H1 (cell line): ENCODE data around the gene PPP1R9A. TPM values are rescaled to one million over a fixed set of nuclear protein-coding genes. Genes with fewer than 3 reads are reported as not detected.

ENCODE experiments used
- CTCF ChIA-PET: fragments of 300-600 bp; sonication (Branson Sonifier 250); formaldehyde crosslinking; loops from one replicate; lab custom pipeline; 2021; ENCODE audit not compliant: partially characterized antibody; lab: Charles Lee
- POLR2A ChIA-PET: fragments of 300-600 bp; sonication (Branson Sonifier 250); formaldehyde crosslinking; loops from one replicate; lab custom pipeline; 2021; ENCODE audit warnings: inconsistent platforms; ENCODE audit not compliant: partially characterized antibody; lab: Charles Lee
- DNase-seq, 2 experiments: peaks; one replicate each; pipeline versions ENCODE4 v3.0.0 to v3.0.0-alpha.2; 2010 to 2022; ENCODE audit warnings: low spot score in 2 of 2, low read depth in 1 of 2, mixed read lengths in 1 of 2
- FAIRE-seq: peaks from 2 replicates; lab custom pipeline; 2011; peaks lifted over from hg19 to GRCh38; lab: Jason Lieb, UNC
- H2AFZ ChIP-seq: 2 replicates; pipeline ENCODE4 v1.8.1; 2012; ENCODE audit warnings: low read length, inconsistent platforms
- H2AK5ac ChIP-seq: 2 replicates; pipeline ENCODE4 v1.6.1; 2013; ENCODE audit warnings: low read depth, low read length
- H2BK120ac ChIP-seq: replicated peaks from 2 replicates; pipeline ENCODE3; 2013; ENCODE audit warnings: low read depth, low read length, inconsistent platforms
- H2BK12ac ChIP-seq: 2 replicates; pipeline ENCODE4 v1.6.1; 2013; ENCODE audit warnings: low read depth, low read length
- H2BK15ac ChIP-seq: 2 replicates; pipeline ENCODE4 v1.6.1; 2013; ENCODE audit warnings: low read length
- H2BK20ac ChIP-seq: 2 replicates; pipeline ENCODE4 v1.6.1; 2013; ENCODE audit warnings: low read length
- H2BK5ac ChIP-seq: 2 replicates; pipeline ENCODE4 v1.6.1; 2013; ENCODE audit warnings: low read depth, low read length
- H3K14ac ChIP-seq: 2 replicates; pipeline ENCODE4 v1.6.1; 2013; ENCODE audit warnings: inconsistent platforms; ENCODE audit not compliant: insufficient read length
- H3K18ac ChIP-seq: 2 replicates; pipeline ENCODE4 v1.6.1; 2013; ENCODE audit warnings: low read length; ENCODE audit errors: extremely low read depth
- H3K23ac ChIP-seq: 2 replicates; pipeline ENCODE4 v1.6.1; 2013; ENCODE audit warnings: inconsistent platforms; ENCODE audit not compliant: insufficient read length
- H3K23me2 ChIP-seq: 2 replicates; pipeline ENCODE4 v1.6.1; 2013; ENCODE audit warnings: low read depth, low read length
- H3K27ac ChIP-seq: 2 replicates; pipeline ENCODE4 v1.6.1; 2011; ENCODE audit warnings: low read depth, low read length, inconsistent platforms
- H3K27me3 ChIP-seq, 4 experiments: replicated peaks in 1 of 4; 1 replicate in 1 of 4; 2 replicates in 3 of 4; pipeline versions ENCODE4 v1.6.1 to v1.8.1; 2011 to 2013; ENCODE audit warnings: low read length in 3 of 4, mild to moderate bottlenecking in 3 of 4, inconsistent platforms in 2 of 4, mixed read lengths in 2 of 4, moderate library complexity in 1 of 4; ENCODE audit not compliant: control insufficient read depth in 3 of 4, insufficient read depth in 3 of 4; ENCODE audit errors: extremely low read depth in 1 of 4
- H3K36me3 ChIP-seq, 4 experiments: 2 replicates each; pipeline versions ENCODE4 v1.6.1 to v1.8.1; 2011 to 2013; ENCODE audit warnings: mild to moderate bottlenecking in 4 of 4, low read length in 3 of 4, moderate library complexity in 2 of 4, control low read depth in 1 of 4, inconsistent platforms in 1 of 4; ENCODE audit not compliant: insufficient read depth in 4 of 4, control insufficient read depth in 2 of 4
- H3K4ac ChIP-seq: replicated peaks from 2 replicates; pipeline ENCODE3; 2013; ENCODE audit warnings: low read length, low read depth, mixed read lengths, inconsistent platforms; ENCODE audit not compliant: insufficient read length
- H3K4me1 ChIP-seq, 4 experiments: replicated peaks in 1 of 4; 1 replicate in 1 of 4; 2 replicates in 3 of 4; pipeline versions ENCODE4 v1.6.1 to v1.8.1; 2011 to 2013; ENCODE audit warnings: low read length in 3 of 4, inconsistent platforms in 2 of 4, mixed read lengths in 1 of 4; ENCODE audit not compliant: insufficient read depth in 4 of 4, control insufficient read depth in 3 of 4
- H3K4me2 ChIP-seq, 2 experiments: 2 replicates each; pipeline versions ENCODE4 v1.6.1 to v1.8.1; 2011 to 2013; ENCODE audit warnings: low read depth in 2 of 2, low read length in 2 of 2, control low read depth in 1 of 2, inconsistent platforms in 1 of 2, mild to moderate bottlenecking in 1 of 2; ENCODE audit not compliant: insufficient read depth in 1 of 2
- H3K4me3 ChIP-seq, 4 experiments: fragments of 200-600, 300-600 bp in 1 of 4; sonication (generic), shearing (Covaris generic), sonication (Bioruptor Twin) in 1 of 4; 2 replicates each; pipeline versions ENCODE4 v1.5.1 to v1.8.1; 2011 to 2016; ENCODE audit warnings: low read length in 4 of 4, low read depth in 3 of 4, control low read depth in 2 of 4, inconsistent platforms in 2 of 4, mild to moderate bottlenecking in 2 of 4, mixed read lengths in 1 of 4, moderate library complexity in 1 of 4; ENCODE audit not compliant: insufficient read depth in 2 of 4; ENCODE audit errors: extremely low read depth in 1 of 4
- H3K56ac ChIP-seq: replicated peaks from 2 replicates; pipeline ENCODE3; 2013; ENCODE audit warnings: low read depth, mild to moderate bottlenecking, mixed read lengths, low read length, inconsistent platforms; ENCODE audit not compliant: insufficient read length
- H3K79me1 ChIP-seq: 2 replicates; pipeline ENCODE4 v1.6.1; 2013; ENCODE audit warnings: low read depth, low read length, control low read depth
- H3K79me2 ChIP-seq, 2 experiments: 2 replicates each; pipeline versions ENCODE4 v1.6.1 to v1.8.1; 2012 to 2013; ENCODE audit warnings: low read length in 2 of 2, mild to moderate bottlenecking in 2 of 2, inconsistent platforms in 1 of 2; ENCODE audit not compliant: insufficient read depth in 2 of 2, control insufficient read depth in 1 of 2
- H3K9ac ChIP-seq, 4 experiments: replicated peaks in 1 of 4; 1 replicate in 1 of 4; 2 replicates in 3 of 4; pipeline versions ENCODE4 v1.6.1 to v1.8.1; 2011 to 2013; ENCODE audit warnings: low read depth in 3 of 4, low read length in 3 of 4, control low read depth in 2 of 4, mild to moderate bottlenecking in 2 of 4, moderate library complexity in 2 of 4, inconsistent platforms in 1 of 4; ENCODE audit errors: extremely low read depth in 1 of 4
- H3K9me3 ChIP-seq, 2 experiments: 2 replicates each; pipeline versions ENCODE4 v1.6.1 to v1.8.1; 2012 to 2013; ENCODE audit warnings: mild to moderate bottlenecking in 2 of 2, moderate library complexity in 2 of 2, control low read depth in 1 of 2, inconsistent platforms in 1 of 2, low read depth in 1 of 2, low read length in 1 of 2, mixed read lengths in 1 of 2; ENCODE audit not compliant: insufficient read depth in 2 of 2
- H4K20me1 ChIP-seq, 2 experiments: replicated peaks in 1 of 2; 2 replicates each; pipeline versions ENCODE3 to v1.8.1; 2011 to 2013; ENCODE audit warnings: inconsistent platforms in 2 of 2, low read length in 2 of 2, mild to moderate bottlenecking in 1 of 2; ENCODE audit not compliant: insufficient read depth in 2 of 2, control insufficient read depth in 1 of 2
- H4K5ac ChIP-seq: 2 replicates; pipeline ENCODE4 v1.6.1; 2013; ENCODE audit warnings: low read length, low read depth, mixed read lengths, inconsistent platforms; ENCODE audit not compliant: insufficient read length
- H4K8ac ChIP-seq: 2 replicates; pipeline ENCODE4 v1.8.0; 2013; ENCODE audit warnings: mild to moderate bottlenecking, moderate library complexity, low read length, inconsistent platforms; ENCODE audit not compliant: insufficient read depth; ENCODE audit errors: extremely low read depth
- H4K91ac ChIP-seq: replicated peaks from 2 replicates; pipeline ENCODE3; 2013; ENCODE audit warnings: low read length, mixed read lengths, inconsistent platforms; ENCODE audit not compliant: insufficient read length
- CHD1 ChIP-seq: IDR thresholded peaks from 2 replicates; pipeline ENCODE4 v1.6.1; 2012; ENCODE audit warnings: low read depth, low read length, improper control_type of control experiment
- CTBP2 ChIP-seq: IDR thresholded peaks from 2 replicates; pipeline ENCODE4 v1.7.0; 2011; ENCODE audit warnings: borderline replicate concordance, mild to moderate bottlenecking, moderate library complexity, mixed read lengths, low read length; ENCODE audit not compliant: insufficient read depth, insufficient read length
- EP300 ChIP-seq, 2 experiments: IDR thresholded peaks; 1 replicate in 1 of 2; 2 replicates in 1 of 2; pipeline ENCODE4 v1.6.1; 2011 to 2012; ENCODE audit warnings: low read depth in 2 of 2, low read length in 2 of 2, mild to moderate bottlenecking in 2 of 2, borderline replicate concordance in 1 of 2, inconsistent platforms in 1 of 2, moderate library complexity in 1 of 2
- JUN ChIP-seq: IDR thresholded peaks from 2 replicates; pipeline ENCODE4 v1.6.1; 2011; ENCODE audit warnings: low read depth, mild to moderate bottlenecking, improper control_type of control experiment, low read length
- NRF1 ChIP-seq: IDR thresholded peaks from 2 replicates; pipeline ENCODE4 v1.6.1; 2011; ENCODE audit warnings: mild to moderate bottlenecking, low read depth, low read length, improper control_type of control experiment
- PHF8 ChIP-seq: fragments of 200-600 bp; sonication (generic); conservative IDR thresholded peaks from 2 replicates; pipeline ENCODE4 v1.7.1; 2012; ENCODE audit warnings: low read depth, mild to moderate bottlenecking, inconsistent platforms, low read length, moderate library complexity
- RFX5 ChIP-seq: IDR thresholded peaks from 2 replicates; pipeline ENCODE4 v1.6.1; 2011; ENCODE audit warnings: low read depth, low read length, improper control_type of control experiment, borderline replicate concordance
- YY1 ChIP-seq: IDR thresholded peaks from 2 replicates; pipeline ENCODE4 v1.6.1; 2011; ENCODE audit warnings: low read depth, mild to moderate bottlenecking, low read length
- WGBS, 2 experiments: shearing (Covaris generic) in 1 of 2; methylation state at CpG; one replicate each; pipeline versions ENCODE4 v1.1.6 to v1.1.7; 2013 to 2015; ENCODE audit warnings: low lambda C conversion rate in 2 of 2, mixed read lengths in 2 of 2, inconsistent platforms in 1 of 2, low coverage in 1 of 2, missing lambda C conversion rate in 1 of 2; ENCODE audit not compliant: insufficient replicate concordance in 2 of 2, insufficient coverage in 1 of 2, insufficient read length in 1 of 2; ENCODE audit errors: extremely low coverage in 1 of 2, missing lambda C conversion rate in 1 of 2; 5-methylcytosine and 5-hydroxymethylcytosine counted together
- polyA plus RNA-seq, 7 experiments: library from polyadenylated mRNA; depleted of rRNA in 3 of 7; stranded (reverse) in 5 of 7; unstranded in 2 of 7; fragments of >200 nt in 5 of 7; fragments of 200-250 nt in 2 of 7; gene quantifications; 1 replicate in 5 of 7; 2 replicates in 1 of 7; 4 replicates in 1 of 7; pipeline versions ENCODE4 v1.2.1 to v1.2.3, GENCODE V29; 2011 to 2013; ENCODE audit warnings: missing spikeins in 2 of 7, mixed read lengths in 2 of 7
- total RNA-seq: library from RNA; stranded (reverse); fragmentation: NEBNext Ultra II Directional; extraction: Animal tissue kit (Norgen Biotek cat#: 25700); gene quantifications from 2 replicates; pipeline ENCODE4 v1.2.1, GENCODE V29; 2021
- TF ChIP-seq, protein P1 (sequence below): IDR thresholded peaks from 2 replicates; pipeline ENCODE4 v1.6.1; 2011; ENCODE audit warnings: low read length, improper control_type of control experiment
- TF ChIP-seq, protein P2 (sequence below): IDR thresholded peaks from 2 replicates; pipeline ENCODE4 v1.6.1; 2012; ENCODE audit warnings: inconsistent platforms

PPP1R9A gene
- total and polyA plus RNA-seq, 2 of the 8 experiments (the other 6 are each of a cell fraction or from before 2014, with no cell fraction given) = 3.0 to 20.3 TPM

DNA sequence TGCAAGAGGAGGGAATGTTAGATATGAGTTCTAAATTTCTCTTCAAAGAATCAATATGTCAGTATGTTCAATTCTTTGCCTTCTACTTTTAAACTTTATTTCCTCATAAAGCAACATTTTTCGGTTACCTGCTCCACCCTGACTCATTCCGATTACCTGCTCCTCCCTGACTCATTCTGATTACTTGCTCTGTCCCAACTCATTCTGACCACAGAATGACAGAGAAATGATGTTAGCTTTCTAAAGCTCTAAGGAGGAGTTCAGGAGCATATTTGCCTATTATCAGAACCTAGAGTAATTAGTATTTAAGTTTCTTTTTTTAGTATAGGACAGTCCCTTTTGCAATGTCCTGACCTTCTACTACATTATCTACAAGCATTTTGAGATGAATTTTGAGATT is 24.5 kb upstream of the PPP1R9A start:
- Histone ChIP-seq H4K20me1 (no peaks in the 10 kb centered on the region), H3K4ac (no peak overlapping the region), H3K23ac (no peak overlapping the region), H3K27ac (no peak overlapping the region), H3K79me1 (no peaks in the 10 kb centered on the region), H3K18ac (no peak overlapping the region), H3K14ac (no peak overlapping the region), H3K79me2 (no peaks in the 10 kb centered on the region), H3K56ac (no peak overlapping the region), H4K8ac (no peak overlapping the region), H2BK12ac (no peak overlapping the region), H3K9me3 (no peaks in the 10 kb centered on the region), H2BK20ac (no peak overlapping the region), H2AFZ (no peak overlapping the region), H4K5ac (no peak overlapping the region), H3K4me2 (no peak overlapping the region), H2BK120ac (no peak overlapping the region), H2BK15ac (no peak overlapping the region), H3K27me3 (no peaks in the 10 kb centered on the region), H3K4me1 (peaks cover 0 to 8% (median 7%) of the 10 kb centered on the region in 4 experiments; a peak in 5 of 7 replicates), H4K91ac (no peak overlapping the region), H2BK5ac (no peak overlapping the region), H3K4me3 (no peak overlapping the region), H3K36me3 (no peaks in the 10 kb centered on the region), H3K23me2 (no peaks in the 10 kb centered on the region), H2AK5ac (no peak overlapping the region), H3K9ac (no peak overlapping the region)
- DNase-seq (no peak), FAIRE-seq (no peak)
- WGBS, 2 experiments = 93% methylated on average over 2 of the region's 2 CpGs; no CpG with 5 or more reads in 1 of the 2 experiments
- ChIA-PET CTCF (interaction anchor here (0.8 kb wide), 1 partner anchor 9 kb away, joined by 3 read pairs; no protein-coding TSS in a partner anchor), POLR2A (no interaction called here)
- TF ChIP-seq RFX5 (no peak), EP300 (IDR thresholded peaks at IDR 0.05; ENCODE audit: borderline replicate concordance in 1 of 2, low read depth in 2 of 2, low read length in 2 of 2) (no peak), CTBP2 (no peak), PHF8 (no peak), CHD1 (no peak), JUN (no peak), YY1 (no peak), NRF1 (no peak)
- TF ChIP-seq, protein P1, sequence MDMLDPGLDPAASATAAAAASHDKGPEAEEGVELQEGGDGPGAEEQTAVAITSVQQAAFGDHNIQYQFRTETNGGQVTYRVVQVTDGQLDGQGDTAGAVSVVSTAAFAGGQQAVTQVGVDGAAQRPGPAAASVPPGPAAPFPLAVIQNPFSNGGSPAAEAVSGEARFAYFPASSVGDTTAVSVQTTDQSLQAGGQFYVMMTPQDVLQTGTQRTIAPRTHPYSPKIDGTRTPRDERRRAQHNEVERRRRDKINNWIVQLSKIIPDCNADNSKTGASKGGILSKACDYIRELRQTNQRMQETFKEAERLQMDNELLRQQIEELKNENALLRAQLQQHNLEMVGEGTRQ = no peak
- TF ChIP-seq, protein P2, sequence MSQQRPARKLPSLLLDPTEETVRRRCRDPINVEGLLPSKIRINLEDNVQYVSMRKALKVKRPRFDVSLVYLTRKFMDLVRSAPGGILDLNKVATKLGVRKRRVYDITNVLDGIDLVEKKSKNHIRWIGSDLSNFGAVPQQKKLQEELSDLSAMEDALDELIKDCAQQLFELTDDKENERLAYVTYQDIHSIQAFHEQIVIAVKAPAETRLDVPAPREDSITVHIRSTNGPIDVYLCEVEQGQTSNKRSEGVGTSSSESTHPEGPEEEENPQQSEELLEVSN = no peak
